Myocyte (in vitro differentiated cells): ENCODE measurements around the gene LDHAL6B. TPM values are rescaled to one million over a fixed set of nuclear protein-coding genes. Genes with fewer than 3 reads are reported as not detected.

Source experiments
- DNase-seq: peaks from one replicate; pipeline ENCODE4 v3.0.0-alpha.2; 2012; ENCODE audit warnings: low read depth
- microRNA counts: library from miRNA; unstranded; fragments of <30 nt; microRNA quantifications from one replicate; lab custom pipeline; 2016
- microRNA-seq: library from miRNA; unstranded; fragments of <30 nt; microRNA quantifications from one replicate; pipeline ENCODE4, GENCODE V29; 2016
- total RNA-seq: library from RNA; depleted of rRNA; stranded (reverse); fragments of >200 nt; gene quantifications from 2 replicates; pipeline ENCODE4 v1.2.3, GENCODE V29; 2014

The LDHAL6B gene
- total RNA-seq, 1 donor from 2014 or later = not detected

- DNase-seq = no peak
These were observed 43.2 kb downstream of the LDHAL6B start for GRCh38 chr15:59249816-59250215.

DNA sequence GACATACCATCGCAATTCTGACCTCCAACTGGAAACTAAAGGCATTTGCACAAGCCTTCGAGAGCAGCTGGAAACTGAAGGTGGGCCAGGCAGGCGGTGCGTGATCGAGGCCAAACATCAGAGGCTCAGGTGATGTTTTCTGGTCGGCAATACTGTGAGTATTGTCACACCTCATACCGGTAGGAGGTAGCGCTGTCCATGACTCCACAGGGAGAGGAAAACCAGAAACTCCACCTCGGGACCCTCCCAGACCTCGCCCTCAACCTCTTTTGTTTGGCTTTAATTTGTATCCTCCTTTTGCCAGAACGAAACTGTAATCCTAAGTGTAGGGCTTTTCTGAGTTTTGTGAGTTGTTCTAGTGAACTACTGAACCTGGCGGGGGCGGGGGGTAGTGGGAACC lies 43.6 kb downstream of the LDHAL6B start:
- DNase-seq = no peak

- DNase-seq = no peak
These were observed 44.6 kb downstream of the LDHAL6B start for GRCh38 chr15:59251001-59251845.

GRCh38 chr15:59252137-59252536 lies 45.5 kb downstream of the LDHAL6B start:
- DNase-seq = no peak

GRCh38 chr15:59255680-59256336 lies 49.2 kb downstream of the LDHAL6B start:
- DNase-seq = no peak

- no peak for DNase-seq
These were observed 49.8 kb downstream of the LDHAL6B start for GRCh38 chr15:59256482-59256881.

DNA sequence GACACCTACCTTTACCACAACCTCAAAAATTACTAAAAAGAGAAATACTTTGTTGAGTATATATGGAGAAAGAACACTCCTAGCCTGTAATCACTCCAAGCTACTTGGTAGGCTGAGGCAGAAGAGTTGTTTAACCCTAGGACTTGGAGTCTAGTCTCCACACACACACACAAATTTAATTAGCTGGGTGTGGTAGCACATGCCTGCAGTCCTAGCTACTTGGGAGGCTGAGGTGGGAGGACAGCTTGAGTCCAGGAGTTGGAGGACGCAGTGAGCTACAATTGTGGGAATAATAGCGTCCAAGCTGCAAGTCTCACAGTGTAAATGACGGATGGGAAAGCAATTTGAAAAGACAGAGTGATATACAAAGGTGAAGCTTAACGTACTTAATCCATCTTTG lies 50.5 kb downstream of the LDHAL6B start:
- no peak for DNase-seq

MicroRNAs encoded within 50 kb of the gene (microRNA counts, 767-probe panel; counts per million panel counts)
- microRNA hsa-miR-2116-5p (lab: Ali Mortazavi, UCI) = not detected

Small RNA genes within 50 kb of the gene (microRNA-seq; reads per million reads assigned to microRNA genes)
- gene MIR2116 = 1.6 reads per million, percentile 3 among the genes with 10 or more reads in this experiment

Other genes with a start within 250 kb of the LDHAL6B start
- gene RNF111, start 219.2 kb upstream of the LDHAL6B start, total RNA-seq = 16.1 and 17.7 TPM in 2 replicates
- 1.4 and 2.1 TPM in 2 replicates for gene CCNB2, start 101.7 kb upstream of the LDHAL6B start, total RNA-seq
- 61.0 and 146 TPM in 2 replicates for gene MYO1E, start 166.0 kb downstream of the LDHAL6B start, total RNA-seq
- 0.47 and 1.8 TPM in 2 replicates for gene FAM81A, start 231.3 kb downstream of the LDHAL6B start, total RNA-seq